Right ventricle myocardium inferior (tissue), 1 donor: ENCODE data around the gene FASN. TPM values are rescaled to one million over a fixed set of nuclear protein-coding genes. Genes with fewer than 3 reads are reported as not detected.
A peak's percentile ranks its signal among the peaks of the same experiment; 100 is the strongest.
"Not testable (repeated sequence)": the region's sequence is repeated elsewhere in the genome, so short reads cannot be mapped to it uniquely, and the experiment has no call there.

ENCODE experiments used
- ATAC-seq: fragments of 200-7000 bp; cut with Tn5 transposase; one replicate; pipeline ENCODE4 v1.9.1; 2020; ENCODE audit warnings: mild to moderate bottlenecking, moderate library complexity
- DNase-seq: peaks from one replicate; pipeline ENCODE4 v3.0.0; 2021; ENCODE audit errors: missing footprints
- intact Hi-C: fragments of 100-400 bp; cut with DNase I; formaldehyde crosslinking; loops from one replicate; pipeline ENCODE4 v1.11.0; 2022
- total RNA-seq: library from RNA; stranded (reverse); fragmentation: NEBNext Ultra II Directional; extraction: Animal tissue kit (Norgen Biotek cat#: 25700); gene quantifications from one replicate; pipeline ENCODE4 v1.2.1, GENCODE V29; 2021
- donor health status: DM: no; HTN: yes; CAD: no; lungs with severe emphysema.

FASN gene
- total RNA-seq, 1 donor from 2014 or later = 46.6 TPM

- intact Hi-C loops = no loop called here
- DNase-seq (peak; percentile 92), ATAC-seq (peak; percentile 65)
Observed at GRCh38 chr17:82051776-82052637, 46.0 kb downstream of the FASN start, which contains the start of the genes GPS1 and RFNG. Gene GPS1 (plus strand): TSS chr17:82051898. CDS start chr17:82051932, 34 bp downstream. Gene RFNG (minus strand): TSS chr17:82051811. CDS start chr17:82051766, 45 bp downstream.

- peak; percentile 15 for ATAC-seq
- DNase-seq = peak; percentile 73
- intact Hi-C loops = no loop called here
Observed at GRCh38 chr17:82050761-82051641, 47.0 kb downstream of the FASN start.

DNA sequence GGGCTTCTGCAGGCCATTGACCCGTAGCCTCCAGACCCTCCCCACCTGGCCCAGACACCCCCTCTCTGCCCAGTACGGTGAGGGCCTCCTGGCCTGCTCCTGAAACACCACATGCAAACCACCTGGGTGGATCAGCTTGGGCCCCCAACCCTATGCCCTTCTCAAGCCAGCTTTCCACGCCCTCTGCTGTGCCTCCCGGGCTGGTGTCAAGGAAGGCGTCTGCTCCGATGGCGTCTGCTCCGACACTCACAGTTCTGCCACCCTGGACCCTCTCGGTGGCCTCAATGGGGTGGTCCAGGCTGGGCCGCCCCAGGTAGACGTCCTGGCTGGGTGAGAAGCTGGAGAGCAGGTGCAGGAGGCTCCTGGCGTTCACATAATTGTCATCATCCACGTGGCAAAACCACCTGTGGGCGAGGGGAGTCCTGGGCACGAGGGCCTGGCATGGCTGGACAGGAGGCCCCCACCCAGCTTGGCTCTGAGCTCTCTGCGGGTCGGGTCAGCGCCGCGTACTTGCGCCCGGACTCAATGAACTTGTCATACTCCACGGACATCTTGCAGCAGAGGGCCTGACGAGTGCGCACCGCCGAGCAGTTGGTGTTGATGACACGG is 47.8 kb downstream of the FASN start:
- intact Hi-C loops = no loop called here
- DNase-seq (peak; percentile 30), ATAC-seq (no peak)

DNA sequence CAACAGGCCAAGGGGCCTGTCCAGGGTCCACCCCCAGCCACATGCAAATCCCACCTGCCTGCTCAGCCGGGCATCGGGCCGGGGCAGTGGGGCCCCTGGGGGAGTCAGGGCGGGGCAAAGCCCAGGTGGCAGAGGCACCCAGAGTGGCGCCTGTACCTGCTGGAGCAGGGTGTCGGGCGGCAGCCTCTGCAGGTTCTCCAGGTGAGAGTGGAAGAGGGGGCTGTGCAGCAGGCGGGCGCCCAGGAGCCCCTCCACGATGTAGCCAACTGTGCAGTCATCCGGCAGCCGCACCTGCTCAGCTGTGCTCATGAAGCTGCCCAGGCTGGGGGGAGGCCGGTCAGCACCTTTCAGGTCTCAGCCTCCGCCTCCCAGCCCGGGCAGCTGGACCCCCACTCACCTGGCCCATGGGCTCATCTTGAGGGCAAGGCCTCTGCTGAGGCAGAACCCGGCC is 48.5 kb downstream of the FASN start:
- DNase-seq (peak; percentile 56), ATAC-seq (no peak)
- intact Hi-C loops = no loop called here

- ATAC-seq = no peak
- intact Hi-C loops = no loop called here
- DNase-seq = no peak
Observed at GRCh38 chr17:82049106-82049505, 48.9 kb downstream of the FASN start.

- intact Hi-C loops = no loop called here
- no peak for ATAC-seq
Observed at GRCh38 chr17:82048571-82048971, 49.5 kb downstream of the FASN start.

GRCh38 chr17:82047914-82048570 is 50.0 kb downstream of the FASN start:
- intact Hi-C loops = no loop called here
- DNase-seq = no peak
- ATAC-seq = no peak

More at GRCh38 chr17:82048571-82048971, 49.5 kb downstream of the FASN start:
- no peak for DNase-seq

- ATAC-seq (no peak), DNase-seq (no peak)
- intact Hi-C loops = no loop called here
Observed at GRCh38 chr17:82047379-82047778, 50.7 kb downstream of the FASN start.

- ATAC-seq = no peak
- intact Hi-C loops = no loop called here
- DNase-seq = no peak
Observed at GRCh38 chr17:82046903-82047302, 51.1 kb downstream of the FASN start.

DNA sequence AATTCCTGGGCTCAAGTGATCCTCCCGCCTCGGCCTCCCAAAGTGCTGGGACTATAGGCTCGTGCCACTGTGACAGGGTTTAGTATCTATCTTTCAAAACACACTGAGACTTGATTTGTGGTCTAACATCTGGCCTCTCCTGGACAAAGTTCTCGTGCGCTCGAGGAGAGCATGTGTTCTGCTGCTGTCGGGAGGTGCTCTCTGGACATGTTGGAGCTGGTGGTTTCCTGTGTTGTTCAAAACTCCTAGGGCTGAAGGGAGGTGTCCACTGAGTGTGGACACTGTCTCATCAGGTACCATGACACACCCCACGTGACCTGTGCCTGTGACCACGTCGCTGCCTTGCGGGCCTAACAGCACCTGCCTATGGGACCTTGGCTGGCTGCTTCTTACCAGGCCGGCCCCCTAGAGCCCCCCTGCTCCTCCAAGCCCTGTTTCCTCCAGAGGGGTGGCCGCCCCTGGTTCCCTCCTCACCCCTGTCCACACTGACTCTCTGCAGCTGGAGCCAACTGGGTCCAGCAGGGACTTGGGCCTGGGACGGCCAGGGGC is 52.0 kb downstream of the FASN start:
- intact Hi-C loops = no loop called here
- no peak for ATAC-seq
- DNase-seq = no peak

DNA sequence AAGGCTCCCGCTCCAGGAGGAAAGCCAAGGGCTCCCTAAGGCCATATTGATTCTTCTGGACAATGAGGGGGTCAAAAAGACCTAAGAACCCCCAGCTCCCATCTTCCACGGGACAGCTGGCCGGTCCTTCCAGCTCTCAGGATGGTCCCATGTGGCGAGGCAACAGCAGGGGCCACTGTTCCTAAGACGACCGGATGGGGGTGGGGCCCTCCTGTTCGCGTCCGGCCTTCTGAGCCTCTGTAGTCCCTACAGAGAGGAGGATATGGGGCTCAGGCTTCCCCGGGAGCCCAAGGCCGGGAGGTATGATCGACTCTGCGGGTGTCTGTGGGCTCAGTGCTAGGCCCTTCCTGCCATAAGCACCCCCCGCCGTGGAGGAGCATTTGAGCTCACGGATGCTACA is 54.5 kb downstream of the FASN start:
- no peak for ATAC-seq
- no peak for DNase-seq
- intact Hi-C loops = no loop called here

GRCh38 chr17:82042649-82043048 is 55.4 kb downstream of the FASN start:
- no peak for ATAC-seq
- no peak for DNase-seq
- intact Hi-C loops = no loop called here

GRCh38 chr17:82041144-82041814 is 56.8 kb downstream of the FASN start:
- no peak for DNase-seq
- intact Hi-C loops = no loop called here
- ATAC-seq = no peak

GRCh38 chr17:82039695-82040299 is 58.2 kb downstream of the FASN start:
- intact Hi-C loops = loop anchor here (5.0 kb wide), 1 partner anchor 253 kb away; no protein-coding TSS in a partner anchor
- DNase-seq (no peak), ATAC-seq (no peak)

DNA sequence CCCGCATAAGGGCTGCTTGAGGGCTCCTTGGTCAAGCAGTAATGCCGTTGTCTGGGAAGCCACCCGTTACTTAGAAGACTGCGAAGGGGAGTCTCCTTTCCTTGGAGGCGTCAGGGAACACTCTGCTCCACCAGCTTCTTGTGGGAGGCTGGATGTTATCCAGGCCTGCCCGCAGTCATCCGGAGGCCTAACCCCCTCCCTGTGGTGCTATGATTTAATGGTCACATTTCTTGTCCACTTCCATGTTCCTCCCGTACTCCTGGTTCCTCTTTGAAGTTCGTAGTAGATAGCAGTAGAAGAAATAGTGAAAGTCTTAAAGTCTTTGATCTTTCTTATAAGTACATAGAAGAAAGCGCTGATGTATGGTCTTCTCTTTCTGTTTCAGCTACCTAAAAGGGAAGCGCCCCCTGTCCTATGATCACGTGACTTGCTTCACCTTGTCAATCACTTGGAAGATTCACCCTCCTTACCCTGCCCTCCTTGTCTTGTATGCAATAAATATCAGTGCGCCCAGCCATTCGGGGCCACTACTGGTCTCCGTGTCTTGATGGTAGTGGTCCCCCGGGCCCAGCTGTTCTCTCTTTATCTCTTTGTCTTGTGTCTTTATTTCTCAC is 59.1 kb downstream of the FASN start:
- intact Hi-C loops = loop anchor here (5.0 kb wide), 1 partner anchor 253 kb away; no protein-coding TSS in a partner anchor

GRCh38 chr17:82037889-82038195 is 60.2 kb downstream of the FASN start:
- intact Hi-C loops = loop anchor here (1.0 to 5.0 kb wide), 2 partner anchors 60 to 254 kb away; partner anchors contain the start of gene FASN
- ATAC-seq = no peak
- no peak for DNase-seq

More for the DNA sequence above, 59.1 kb downstream of the FASN start:
- DNase-seq, ATAC-seq: not testable (repeated sequence)
